ENCODE results near the gene ZNF280B. TPM values are rescaled to one million over a fixed set of nuclear protein-coding genes. Genes with fewer than 3 reads are reported as not detected.

Gene ZNF280B
- total RNA-seq, 1 experiment from 2014 or later: 5.9 TPM

GRCh38 chr22:22536916-22537315, 28.4 kb upstream of the ZNF280B start:
- ChIA-PET CTCF (no interaction called here), POLR2A (no interaction called here)
- DNase-seq (ENCODE audit: low spot score): no peak
- Mint-ChIP-seq H3K4me3 (no peak overlapping the region), H3K4me1 (no peaks in the 10 kb centered on the region), H3K27me3 (ENCODE audit: low read depth) (peaks cover 86% of the 10 kb centered on the region), H3K36me3 (no peaks in the 10 kb centered on the region), H3K27ac (no peak overlapping the region), H3K9me3 (peaks cover 7% of the 10 kb centered on the region)
- no peak for ATAC-seq
- TF ChIP-seq MLX (CRISPR knock-in tag; IDR thresholded peaks at IDR 0.05): no peak

GRCh38 chr22:22536515-22536914, 28.0 kb upstream of the ZNF280B start:
- Mint-ChIP-seq H3K27ac (no peak overlapping the region), H3K27me3 (ENCODE audit: low read depth) (peaks cover 86% of the 10 kb centered on the region), H3K36me3 (no peaks in the 10 kb centered on the region), H3K4me1 (no peaks in the 10 kb centered on the region), H3K4me3 (no peak overlapping the region), H3K9me3 (peaks cover 7% of the 10 kb centered on the region)
- CTCF ChIA-PET: no interaction called here
- ATAC-seq: no peak
- DNase-seq (ENCODE audit: low spot score): no peak
- POLR2A ChIA-PET: no interaction called here
- TF ChIP-seq JUN (CRISPR knock-in tag; IDR thresholded peaks at IDR 0.05): no peak
- TF ChIP-seq FOXP1 (CRISPR knock-in tag; IDR thresholded peaks at IDR 0.05; ENCODE audit: borderline replicate concordance): no peak
- TF ChIP-seq SMAD3 (CRISPR knock-in tag; IDR thresholded peaks at IDR 0.05; ENCODE audit: borderline replicate concordance): no peak
- no peak for TF ChIP-seq ARID4B (CRISPR knock-in tag; IDR thresholded peaks at IDR 0.05; ENCODE audit: borderline replicate concordance)

GRCh38 chr22:22535662-22536061, 27.1 kb upstream of the ZNF280B start:
- no peak overlapping the region for H3K27ac Mint-ChIP-seq
- H3K4me1 Mint-ChIP-seq: no peaks in the 10 kb centered on the region
- peaks cover 86% of the 10 kb centered on the region for H3K27me3 Mint-ChIP-seq (ENCODE audit: low read depth)
- CTCF ChIA-PET: no interaction called here
- ATAC-seq (no peak), DNase-seq (ENCODE audit: low spot score) (no peak)
- peaks cover 7% of the 10 kb centered on the region for H3K9me3 Mint-ChIP-seq
- POLR2A ChIA-PET: no interaction called here
- H3K4me3 Mint-ChIP-seq: no peak overlapping the region
- TF ChIP-seq JUN (CRISPR knock-in tag; IDR thresholded peaks at IDR 0.05) (no peak), CBFB (CRISPR knock-in tag; IDR thresholded peaks at IDR 0.05; ENCODE audit: low read depth) (no peak), ZNF219 (CRISPR knock-in tag; IDR thresholded peaks at IDR 0.05; ENCODE audit: borderline replicate concordance) (no peak), ZMAT4 (CRISPR knock-in tag; IDR thresholded peaks at IDR 0.05) (no peak), TEAD1 (CRISPR knock-in tag; IDR thresholded peaks at IDR 0.05) (no peak), MXD4 (CRISPR knock-in tag; IDR thresholded peaks at IDR 0.05; ENCODE audit: borderline replicate concordance) (no peak), CREM (CRISPR knock-in tag; IDR thresholded peaks at IDR 0.05) (no peak), ESRRA (CRISPR knock-in tag; IDR thresholded peaks at IDR 0.05; ENCODE audit: borderline replicate concordance) (no peak), E2F4 (CRISPR knock-in tag; IDR thresholded peaks at IDR 0.05; ENCODE audit: borderline replicate concordance, low read depth) (no peak), TP53 (CRISPR knock-in tag; IDR thresholded peaks at IDR 0.05) (no peak)
- no peaks in the 10 kb centered on the region for H3K36me3 Mint-ChIP-seq

All from WTC11 (cell line).